Keratinocyte (primary cell): ENCODE measurements around the gene SAG. TPM values are rescaled to one million over a fixed set of nuclear protein-coding genes. Genes with fewer than 3 reads are reported as not detected.

ENCODE experiments used
- DNase-seq: peaks from one replicate; pipeline ENCODE4 v3.0.0-alpha.2; 2011; ENCODE audit warnings: low read depth, missing footprints, low spot score
- FAIRE-seq: peaks from 2 replicates; lab custom pipeline; 2011; peaks lifted over from hg19 to GRCh38; lab: Jason Lieb, UNC
- H2AFZ ChIP-seq: 2 replicates; pipeline ENCODE4 v1.6.0; 2012; ENCODE audit warnings: low read length, control low read depth, inconsistent platforms; ENCODE audit not compliant: control insufficient read depth
- H3K27ac ChIP-seq: 2 replicates; pipeline ENCODE4 v1.5.1; 2011; ENCODE audit warnings: low read length; ENCODE audit not compliant: control insufficient read depth, insufficient read depth
- H3K27me3 ChIP-seq: 3 replicates; pipeline ENCODE4 v1.6.0; 2011; ENCODE audit warnings: low read length; ENCODE audit not compliant: control insufficient read depth, insufficient read depth; ENCODE audit errors: extremely low read depth
- H3K36me3 ChIP-seq, 2 experiments: 2 replicates in 1 of 2; 3 replicates in 1 of 2; pipeline ENCODE4 v1.5.1; 2011; ENCODE audit warnings: low read length in 2 of 2, mild to moderate bottlenecking in 1 of 2; ENCODE audit not compliant: control insufficient read depth in 2 of 2, insufficient read depth in 2 of 2; ENCODE audit errors: extremely low read depth in 1 of 2
- H3K4me1 ChIP-seq: 3 replicates; pipeline ENCODE4 v1.5.1; 2011; ENCODE audit warnings: low read length; ENCODE audit not compliant: control insufficient read depth, insufficient read depth; ENCODE audit errors: extremely low read depth
- H3K4me2 ChIP-seq: 3 replicates; pipeline ENCODE4 v1.6.0; 2011; ENCODE audit warnings: low read depth, low read length; ENCODE audit not compliant: control insufficient read depth, insufficient read depth; ENCODE audit errors: extremely low read depth
- H3K4me3 ChIP-seq, 3 experiments: fragments of 200-600 bp in 1 of 3; sonication (generic) in 1 of 3; 2 replicates in 2 of 3; 3 replicates in 1 of 3; pipeline ENCODE4 v1.5.1; 2011 to 2016; ENCODE audit warnings: low read length in 3 of 3, mild to moderate bottlenecking in 3 of 3, control low read depth in 2 of 3, inconsistent platforms in 1 of 3, low read depth in 1 of 3, mixed read lengths in 1 of 3, mixed run types in 1 of 3, moderate library complexity in 1 of 3; ENCODE audit not compliant: control insufficient read depth in 2 of 3, insufficient read depth in 2 of 3; ENCODE audit errors: extremely low read depth in 1 of 3
- H3K79me2 ChIP-seq: 2 replicates; pipeline ENCODE4 v1.6.0; 2012; ENCODE audit warnings: low read length; ENCODE audit not compliant: control insufficient read depth, insufficient read depth
- H3K9ac ChIP-seq: 3 replicates; pipeline ENCODE4 v1.6.0; 2011; ENCODE audit warnings: low read length; ENCODE audit not compliant: control insufficient read depth, insufficient read depth; ENCODE audit errors: extremely low read depth
- H3K9me1 ChIP-seq: 3 replicates; pipeline ENCODE4 v1.6.0; 2011; ENCODE audit warnings: low read length; ENCODE audit not compliant: control insufficient read depth, insufficient read depth; ENCODE audit errors: extremely low read depth
- H3K9me3 ChIP-seq: 2 replicates; pipeline ENCODE4 v1.5.1; 2012; ENCODE audit warnings: low read depth, low read length; ENCODE audit not compliant: control insufficient read depth
- H4K20me1 ChIP-seq: 3 replicates; pipeline ENCODE4 v1.6.0; 2011; ENCODE audit warnings: low read length; ENCODE audit not compliant: control insufficient read depth, insufficient read depth; ENCODE audit errors: extremely low read depth
- EZH2 ChIP-seq: IDR thresholded peaks from one replicate; pipeline ENCODE4 v1.6.1; 2012; ENCODE audit warnings: inconsistent platforms, mild to moderate bottlenecking, low read length, moderate library complexity
- dilution Hi-C: fragments of 300-500 bp; cut with MboI; formaldehyde crosslinking; loops from one replicate; pipeline ENCODE4 v1.7.0; 2020; ENCODE audit warnings: low sequenced_read_pairs; ENCODE audit not compliant: extremely low pct_ligation_motif_present
- polyA plus RNA-seq, 5 experiments: library from polyadenylated mRNA; depleted of rRNA in 3 of 5; stranded (reverse) in 3 of 5; stranded (forward) in 1 of 5; unstranded in 1 of 5; fragments of >200 nt; gene quantifications; 1 replicate in 1 of 5; 2 replicates in 3 of 5; 3 replicates in 1 of 5; pipeline versions ENCODE4 v1.2.1 to v1.2.3, GENCODE V29; 2011 to 2012; ENCODE audit warnings: missing spikeins in 2 of 5, low read depth in 1 of 5, low replicate concordance in 1 of 5
- TF ChIP-seq, protein P1 (sequence below), 3 experiments: IDR thresholded peaks in 1 of 3; conservative IDR thresholded peaks in 1 of 3; optimal IDR thresholded peaks in 1 of 3; 2 replicates in 2 of 3; 3 replicates in 1 of 3; pipeline versions ENCODE3 to v1.5.1; 2011; ENCODE audit warnings: low read length in 3 of 3, mild to moderate bottlenecking in 3 of 3, moderate library complexity in 2 of 3, control low read depth in 1 of 3, inconsistent platforms in 1 of 3; ENCODE audit not compliant: insufficient read depth in 2 of 3; ENCODE audit errors: extremely low read depth in 1 of 3

The SAG gene
- polyA plus RNA-seq, 1 donor (not counting 4 experiments of a cell fraction or from before 2014, with no cell fraction given), result not detected

DNA sequence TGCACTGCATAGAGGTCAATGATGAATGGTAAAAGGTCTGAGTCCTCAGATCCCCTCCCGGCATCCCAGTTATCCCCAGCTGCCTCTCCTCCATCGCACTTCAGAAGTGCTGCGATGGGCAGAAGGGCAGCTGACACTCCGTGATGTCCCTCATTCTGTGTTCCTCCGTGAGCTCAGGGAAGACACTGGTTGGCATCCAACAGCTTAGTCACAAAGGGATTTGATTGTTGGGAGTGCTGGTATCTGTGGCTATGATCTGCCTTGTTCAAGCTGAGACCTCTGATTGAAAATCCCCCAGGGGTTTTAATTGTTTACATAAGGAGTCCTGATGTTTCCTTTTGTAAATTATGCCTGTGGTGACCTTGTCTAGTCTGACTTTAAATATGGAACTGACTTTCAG is 19.0 kb upstream of the SAG start:
- H3K9ac ChIP-seq, result no peak overlapping the region
- peaks cover 41 to 51% of the 10 kb centered on the region in 2 experiments for H3K36me3 ChIP-seq
- peaks cover 2% of the 10 kb centered on the region for H3K79me2 ChIP-seq
- no peak overlapping the region for H3K27ac ChIP-seq
- H3K9me3 ChIP-seq, result no peaks in the 10 kb centered on the region
- no peaks in the 10 kb centered on the region for H4K20me1 ChIP-seq
- TF ChIP-seq, protein P1, sequence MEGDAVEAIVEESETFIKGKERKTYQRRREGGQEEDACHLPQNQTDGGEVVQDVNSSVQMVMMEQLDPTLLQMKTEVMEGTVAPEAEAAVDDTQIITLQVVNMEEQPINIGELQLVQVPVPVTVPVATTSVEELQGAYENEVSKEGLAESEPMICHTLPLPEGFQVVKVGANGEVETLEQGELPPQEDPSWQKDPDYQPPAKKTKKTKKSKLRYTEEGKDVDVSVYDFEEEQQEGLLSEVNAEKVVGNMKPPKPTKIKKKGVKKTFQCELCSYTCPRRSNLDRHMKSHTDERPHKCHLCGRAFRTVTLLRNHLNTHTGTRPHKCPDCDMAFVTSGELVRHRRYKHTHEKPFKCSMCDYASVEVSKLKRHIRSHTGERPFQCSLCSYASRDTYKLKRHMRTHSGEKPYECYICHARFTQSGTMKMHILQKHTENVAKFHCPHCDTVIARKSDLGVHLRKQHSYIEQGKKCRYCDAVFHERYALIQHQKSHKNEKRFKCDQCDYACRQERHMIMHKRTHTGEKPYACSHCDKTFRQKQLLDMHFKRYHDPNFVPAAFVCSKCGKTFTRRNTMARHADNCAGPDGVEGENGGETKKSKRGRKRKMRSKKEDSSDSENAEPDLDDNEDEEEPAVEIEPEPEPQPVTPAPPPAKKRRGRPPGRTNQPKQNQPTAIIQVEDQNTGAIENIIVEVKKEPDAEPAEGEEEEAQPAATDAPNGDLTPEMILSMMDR (optimal IDR thresholded peaks at IDR 0.05 in 1 of 3, IDR thresholded peaks at IDR 0.05 in 1 of 3, conservative IDR thresholded peaks at IDR 0.05 in 1 of 3; ENCODE audit: extremely low read depth in 1 of 3, insufficient read depth in 2 of 3, low read length in 3 of 3), result no peak
- no peak overlapping the region for H3K4me2 ChIP-seq
- DNase-seq (no peak), FAIRE-seq (no peak)
- no peak overlapping the region for H2AFZ ChIP-seq
- H3K4me1 ChIP-seq, result peaks cover 3% of the 10 kb centered on the region
- no peaks in the 10 kb centered on the region for H3K9me1 ChIP-seq
- no peak overlapping the region for H3K4me3 ChIP-seq
- dilution Hi-C loops, result no loop called here
- no peaks in the 10 kb centered on the region for H3K27me3 ChIP-seq

DNA sequence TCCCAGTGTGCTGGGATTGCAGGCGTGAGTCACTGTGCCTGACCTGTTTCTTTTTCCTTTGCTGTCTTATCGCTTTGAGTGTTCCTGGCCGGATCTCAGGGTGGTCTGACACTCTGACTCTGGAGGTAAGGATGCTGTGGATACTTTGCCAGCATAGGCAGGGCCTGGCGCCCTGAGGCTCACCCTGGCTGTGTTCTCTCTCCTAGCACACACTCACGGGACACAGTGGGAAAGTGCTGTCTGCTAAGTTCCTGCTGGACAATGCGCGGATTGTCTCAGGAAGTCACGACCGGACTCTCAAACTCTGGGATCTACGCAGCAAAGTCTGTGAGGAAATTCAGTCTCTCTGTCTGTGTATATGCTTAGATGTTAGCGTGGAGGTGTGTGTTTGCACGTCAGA is 18.0 kb upstream of the SAG start:
- Histone ChIP-seq H3K9ac (no peak overlapping the region), H3K4me2 (no peak overlapping the region), H3K27me3 (no peaks in the 10 kb centered on the region), H3K9me1 (no peaks in the 10 kb centered on the region), H3K79me2 (peaks cover 2% of the 10 kb centered on the region), H3K9me3 (no peaks in the 10 kb centered on the region), H3K4me3 (no peak overlapping the region), H4K20me1 (no peaks in the 10 kb centered on the region), H2AFZ (no peak overlapping the region), H3K4me1 (peaks cover 3% of the 10 kb centered on the region), H3K36me3 (peaks cover 47 to 50% of the 10 kb centered on the region in 2 experiments), H3K27ac (no peak overlapping the region)
- dilution Hi-C loops, result no loop called here
- DNase-seq, result no peak
- FAIRE-seq, result no peak
- TF ChIP-seq, protein P1 (optimal IDR thresholded peaks at IDR 0.05 in 1 of 3, IDR thresholded peaks at IDR 0.05 in 1 of 3, conservative IDR thresholded peaks at IDR 0.05 in 1 of 3; ENCODE audit: extremely low read depth in 1 of 3, insufficient read depth in 2 of 3, low read length in 3 of 3), result no peak
- TF ChIP-seq EZH2, result no peak
